Amniotic stem cell (primary cell): ENCODE measurements around the gene CNPPD1.
"Not testable (repeated sequence)": the region's sequence is repeated elsewhere in the genome, so short reads cannot be mapped to it uniquely, and the experiment has no call there.

Experiments
- DNase-seq: peaks from one replicate; lab custom pipeline; 2025; lab: John Stamatoyannopoulos, UW

The CNPPD1 gene

GRCh38 chr2:219207884-219208740, 31.4 kb upstream of the CNPPD1 start:
- no peak for DNase-seq

GRCh38 chr2:219207134-219207883, 30.6 kb upstream of the CNPPD1 start:
- DNase-seq = peak; percentile 59

GRCh38 chr2:219206328-219207133, 29.8 kb upstream of the CNPPD1 start, which contains the start of gene ZFAND2B:
Gene ZFAND2B, plus strand, starts transcription at chr2:219206782. Its CDS starts 206 bp downstream, at chr2:219206988.
- peak; percentile 86 for DNase-seq

- no peak for DNase-seq
Measured at GRCh38 chr2:219205981-219206327, 29.2 kb upstream of the CNPPD1 start.

- DNase-seq = no peak
Measured at GRCh38 chr2:219205165-219205538, 28.4 kb upstream of the CNPPD1 start.

GRCh38 chr2:219204425-219205164, 27.9 kb upstream of the CNPPD1 start:
- no peak for DNase-seq

- DNase-seq = not testable (repeated sequence)
Measured at GRCh38 chr2:219201331-219201730, 24.6 kb upstream of the CNPPD1 start.

GRCh38 chr2:219200502-219201326, 24.0 kb upstream of the CNPPD1 start:
- not testable (repeated sequence) for DNase-seq

GRCh38 chr2:219199470-219200211, 22.9 kb upstream of the CNPPD1 start:
- no peak for DNase-seq

GRCh38 chr2:219198974-219199373, 22.2 kb upstream of the CNPPD1 start:
- DNase-seq = no peak

GRCh38 chr2:219197388-219197787, 20.7 kb upstream of the CNPPD1 start:
- no peak for DNase-seq

- no peak for DNase-seq
Measured at GRCh38 chr2:219186754-219187456, 10.2 kb upstream of the CNPPD1 start.

- no peak for DNase-seq
Measured at GRCh38 chr2:219184121-219184520, 7.4 kb upstream of the CNPPD1 start.

- DNase-seq = no peak
Measured at GRCh38 chr2:219183151-219183772, 6.5 kb upstream of the CNPPD1 start.

GRCh38 chr2:219182331-219183150, 5.8 kb upstream of the CNPPD1 start:
- no peak for DNase-seq

GRCh38 chr2:219181531-219181930, 4.8 kb upstream of the CNPPD1 start:
- no peak for DNase-seq

- no peak for DNase-seq
Measured at GRCh38 chr2:219180961-219181360, 4.2 kb upstream of the CNPPD1 start.
